ENCODE data around the gene RPS6KA5. TPM values are rescaled to one million over a fixed set of nuclear protein-coding genes. Genes with fewer than 3 reads are reported as not detected.
"Not testable (repeated sequence)": the region's sequence is repeated elsewhere in the genome, so short reads cannot be mapped to it uniquely, and the experiment has no call there.

The RPS6KA5 gene
- total RNA-seq, 1 donor from 2014 or later = 0.21 TPM

DNA sequence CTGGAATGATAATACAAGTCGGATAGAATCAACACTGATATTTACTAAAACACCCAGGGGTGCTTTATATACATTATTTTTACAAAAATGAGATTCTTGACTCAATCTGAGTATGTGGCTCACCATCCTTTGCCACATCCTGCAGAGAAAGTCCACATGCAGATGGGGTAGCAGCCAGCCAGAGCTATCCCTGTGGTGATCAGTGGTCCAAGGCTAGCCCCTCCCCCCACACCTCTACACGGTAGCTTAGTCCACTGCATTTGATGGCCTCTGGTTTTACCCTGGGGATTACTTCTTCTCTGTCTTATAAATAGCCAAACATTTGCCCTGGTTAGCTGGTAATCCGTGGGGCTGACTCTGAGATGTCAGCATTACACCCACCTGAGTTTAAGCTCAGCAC, 216.1 kb downstream of the RPS6KA5 start:
- Histone ChIP-seq H3K4me1 (no peaks in the 10 kb centered on the region), H3K27ac (no peak overlapping the region), H3K4me3 (no peak overlapping the region), H3K36me3 (no peaks in the 10 kb centered on the region), H3K9me3 (no peaks in the 10 kb centered on the region), H3K27me3 (no peaks in the 10 kb centered on the region)
- TF ChIP-seq, protein P1, sequence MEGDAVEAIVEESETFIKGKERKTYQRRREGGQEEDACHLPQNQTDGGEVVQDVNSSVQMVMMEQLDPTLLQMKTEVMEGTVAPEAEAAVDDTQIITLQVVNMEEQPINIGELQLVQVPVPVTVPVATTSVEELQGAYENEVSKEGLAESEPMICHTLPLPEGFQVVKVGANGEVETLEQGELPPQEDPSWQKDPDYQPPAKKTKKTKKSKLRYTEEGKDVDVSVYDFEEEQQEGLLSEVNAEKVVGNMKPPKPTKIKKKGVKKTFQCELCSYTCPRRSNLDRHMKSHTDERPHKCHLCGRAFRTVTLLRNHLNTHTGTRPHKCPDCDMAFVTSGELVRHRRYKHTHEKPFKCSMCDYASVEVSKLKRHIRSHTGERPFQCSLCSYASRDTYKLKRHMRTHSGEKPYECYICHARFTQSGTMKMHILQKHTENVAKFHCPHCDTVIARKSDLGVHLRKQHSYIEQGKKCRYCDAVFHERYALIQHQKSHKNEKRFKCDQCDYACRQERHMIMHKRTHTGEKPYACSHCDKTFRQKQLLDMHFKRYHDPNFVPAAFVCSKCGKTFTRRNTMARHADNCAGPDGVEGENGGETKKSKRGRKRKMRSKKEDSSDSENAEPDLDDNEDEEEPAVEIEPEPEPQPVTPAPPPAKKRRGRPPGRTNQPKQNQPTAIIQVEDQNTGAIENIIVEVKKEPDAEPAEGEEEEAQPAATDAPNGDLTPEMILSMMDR (IDR thresholded peaks at IDR 0.05) = no peak
- peak in 1 of 2 donors; percentile 18 for DNase-seq (ENCODE audit: low spot score in 2 of 2)
- intact Hi-C loops (cut with DNase I) = no loop called here

DNA sequence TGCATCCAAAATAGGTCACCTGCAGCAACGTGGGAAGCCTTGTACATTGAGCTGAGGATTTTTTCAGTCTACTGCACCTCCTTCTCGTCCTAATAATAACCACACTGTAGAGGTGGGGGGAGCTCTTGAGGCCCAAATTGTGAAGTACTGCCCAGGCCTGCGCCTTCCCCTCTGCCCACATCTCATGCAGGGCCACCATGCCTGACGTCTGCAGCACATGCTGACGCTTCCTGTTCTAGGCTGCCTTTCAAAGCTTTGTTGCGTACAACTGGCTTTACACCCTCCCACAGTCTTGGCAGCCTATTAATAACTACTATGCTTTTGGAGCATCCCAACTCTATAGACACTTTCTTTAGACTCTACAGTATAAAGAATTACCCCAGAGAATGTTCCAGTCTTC, 217.7 kb downstream of the RPS6KA5 start:
- intact Hi-C loops (cut with DNase I) = no loop called here
- Histone ChIP-seq H3K9me3 (no peaks in the 10 kb centered on the region), H3K36me3 (no peaks in the 10 kb centered on the region), H3K4me1 (no peaks in the 10 kb centered on the region), H3K27me3 (no peaks in the 10 kb centered on the region), H3K27ac (no peak overlapping the region), H3K4me3 (no peak overlapping the region)
- peak in 1 of 2 donors; percentile 57 for DNase-seq (ENCODE audit: low spot score in 2 of 2)
- TF ChIP-seq, protein P1 (IDR thresholded peaks at IDR 0.05) = no peak

DNA sequence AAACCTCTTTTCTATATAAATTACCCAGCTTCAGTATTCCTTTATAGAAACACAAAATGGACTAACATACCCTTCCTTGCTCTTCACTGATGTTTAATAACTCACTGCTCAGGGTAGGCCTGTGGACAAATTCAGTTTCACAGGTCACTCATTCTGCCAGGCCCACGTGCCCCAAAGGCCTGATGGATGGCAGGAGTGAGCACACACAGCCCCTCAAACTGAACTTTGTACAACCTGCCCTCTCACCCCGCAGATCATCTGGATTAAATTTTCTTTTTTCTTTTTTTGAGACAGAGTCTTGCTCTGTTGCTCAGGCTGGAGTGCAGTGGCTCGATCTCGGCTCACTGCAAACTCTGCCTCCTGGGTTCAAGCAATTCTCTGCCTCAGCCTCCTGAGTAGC, 219.8 kb downstream of the RPS6KA5 start:
- H3K4me1 ChIP-seq; intact Hi-C loops (cut with DNase I); H3K36me3 ChIP-seq; H3K9me3 ChIP-seq; H3K27ac ChIP-seq; H3K27me3 ChIP-seq; H3K4me3 ChIP-seq: not testable (repeated sequence)
- DNase-seq (ENCODE audit: low spot score in 2 of 2) = peak in 1 of 2 donors; percentile 22

DNA sequence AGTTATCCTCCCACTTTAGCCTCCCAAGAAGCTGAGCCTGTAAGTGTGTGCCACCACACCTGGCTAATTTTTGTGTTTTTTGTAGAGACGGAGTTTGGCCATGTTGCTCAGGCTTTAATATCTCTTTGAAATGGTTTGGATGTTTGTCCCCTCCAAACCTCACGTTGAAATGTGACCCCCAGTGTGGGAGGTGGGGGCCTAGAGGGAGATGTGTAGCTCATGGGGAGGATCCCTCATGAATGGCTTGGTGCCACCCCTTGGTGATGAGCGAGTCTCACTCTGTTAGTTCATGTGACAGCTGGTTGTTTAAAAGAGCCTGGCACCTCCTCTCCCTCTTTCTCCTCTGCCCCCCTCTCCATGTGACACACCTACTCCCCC, 220.6 kb downstream of the RPS6KA5 start:
- TF ChIP-seq, protein P1 (IDR thresholded peaks at IDR 0.05) = no peak
- intact Hi-C loops (cut with DNase I) = no loop called here
- Histone ChIP-seq H3K27me3 (no peaks in the 10 kb centered on the region), H3K36me3 (no peaks in the 10 kb centered on the region), H3K27ac (peak overlapping the region; percentile 70 to 75), H3K9me3 (no peaks in the 10 kb centered on the region), H3K4me3 (no peak overlapping the region), H3K4me1 (no peaks in the 10 kb centered on the region)
- peak in 1 of 2 donors; percentile 54 for DNase-seq (ENCODE audit: low spot score in 2 of 2)

DNA sequence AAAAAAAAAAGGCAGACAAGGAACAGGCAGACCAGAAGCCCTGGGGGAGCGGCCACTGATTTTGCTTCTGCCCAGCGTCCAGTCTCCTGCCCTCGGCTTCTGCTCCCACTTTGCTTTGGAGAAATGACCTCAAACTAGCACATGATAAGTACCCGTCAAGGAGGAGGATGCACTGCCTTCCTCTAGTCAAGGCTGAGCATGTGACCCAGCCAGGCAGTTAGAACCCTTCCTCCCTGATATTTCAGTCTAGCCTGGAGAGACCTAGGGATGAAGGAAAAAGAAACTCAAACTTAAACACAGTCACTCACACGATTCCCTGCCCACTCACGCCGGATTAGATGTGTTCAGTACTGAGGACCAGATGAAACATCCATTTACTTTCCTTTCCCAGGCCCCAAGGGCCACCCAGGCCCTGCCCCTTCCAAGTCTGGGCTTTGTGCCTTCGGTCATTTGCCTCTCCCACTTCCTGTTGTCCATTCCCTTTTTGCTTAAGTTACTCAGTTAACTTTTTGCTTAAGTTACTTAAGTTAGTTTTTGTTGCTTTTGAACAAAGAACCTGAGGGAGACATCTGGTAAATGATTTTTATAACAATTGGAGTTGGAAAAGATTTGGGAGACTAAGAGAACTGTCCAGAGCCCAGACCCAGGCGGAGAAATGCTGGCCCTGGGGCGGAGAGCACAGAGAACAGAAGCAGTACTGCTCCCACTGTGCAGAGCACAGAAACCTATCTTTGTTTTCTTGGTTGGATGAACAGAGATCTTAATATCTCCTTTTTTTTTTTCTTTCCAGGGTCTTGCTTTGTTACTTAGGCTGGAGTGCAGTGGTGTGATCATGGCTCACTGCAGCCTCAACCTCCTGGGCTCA, 221.2 kb downstream of the RPS6KA5 start:
- H3K4me1 ChIP-seq = no peaks in the 10 kb centered on the region
- no peaks in the 10 kb centered on the region for H3K36me3 ChIP-seq
- H3K27ac ChIP-seq = peak overlapping the region; percentile 70 to 75
- intact Hi-C loops (cut with DNase I) = no loop called here
- peak in 1 of 2 donors; percentile 65 for DNase-seq (ENCODE audit: low spot score in 2 of 2)
- no peaks in the 10 kb centered on the region for H3K9me3 ChIP-seq
- H3K27me3 ChIP-seq = no peaks in the 10 kb centered on the region
- TF ChIP-seq, protein P1 (IDR thresholded peaks at IDR 0.05) = no peak
- H3K4me3 ChIP-seq = peak overlapping the region in 1 of 2 donors; percentile 11

DNA sequence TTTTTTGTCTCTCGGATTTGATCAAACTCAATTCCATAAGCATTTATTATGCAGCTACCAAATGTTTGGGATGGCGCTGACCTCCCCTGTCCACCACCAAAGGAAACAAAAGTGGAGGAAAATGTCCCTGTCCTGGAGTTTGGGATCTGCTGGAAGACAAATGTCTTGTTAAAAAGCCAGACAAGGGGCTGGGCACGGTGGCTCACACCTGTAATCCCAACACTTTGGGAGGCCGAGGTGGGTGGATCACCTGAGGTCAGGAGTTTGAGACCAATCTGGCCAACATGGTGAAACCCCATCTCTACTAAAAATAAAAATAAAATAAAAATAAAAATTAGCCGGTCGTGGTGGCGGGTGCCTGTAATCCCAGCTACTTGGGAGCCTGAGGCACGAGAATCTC, 221.9 kb downstream of the RPS6KA5 start:
- H3K27ac ChIP-seq = peak overlapping the region; percentile 70 to 75
- DNase-seq (ENCODE audit: low spot score in 2 of 2); intact Hi-C loops (cut with DNase I): not testable (repeated sequence)

More for the DNA sequence above, 221.9 kb downstream of the RPS6KA5 start:
- H3K36me3 ChIP-seq, H3K27me3 ChIP-seq, H3K4me1 ChIP-seq, H3K9me3 ChIP-seq: not testable (repeated sequence)
- peak overlapping the region in 1 of 2 donors; percentile 11 for H3K4me3 ChIP-seq

All from ascending aorta (tissue), 2 donors.